Fibroblast of the aortic adventitia (primary cell): ENCODE results near the gene RAPGEF2. TPM values are rescaled to one million over a fixed set of nuclear protein-coding genes. Genes with fewer than 3 reads are reported as not detected.
A peak's percentile ranks its signal among the peaks of the same experiment; 100 is the strongest.

Experiments
- DNase-seq: peaks from one replicate; pipeline ENCODE4 v3.0.0-alpha.2; 2010; ENCODE audit warnings: low read depth
- H3K4me3 ChIP-seq: 2 replicates; pipeline ENCODE4 v1.5.1; 2011; ENCODE audit warnings: low read depth, mild to moderate bottlenecking, control low read depth, low read length, moderate library complexity
- total RNA-seq: library from RNA; depleted of rRNA; stranded (reverse); fragments of >200 nt; gene quantifications from 2 replicates; pipeline ENCODE4 v1.2.3, GENCODE V29; 2012; ENCODE audit warnings: low replicate concordance
- TF ChIP-seq, protein P1 (sequence below): IDR thresholded peaks from 2 replicates; pipeline ENCODE4 v1.5.1; 2011; ENCODE audit warnings: mild to moderate bottlenecking, low read length, control low read depth, inconsistent platforms; ENCODE audit not compliant: insufficient read depth

The RAPGEF2 gene
- total RNA-seq, 1 donor: 44.0 TPM

DNA sequence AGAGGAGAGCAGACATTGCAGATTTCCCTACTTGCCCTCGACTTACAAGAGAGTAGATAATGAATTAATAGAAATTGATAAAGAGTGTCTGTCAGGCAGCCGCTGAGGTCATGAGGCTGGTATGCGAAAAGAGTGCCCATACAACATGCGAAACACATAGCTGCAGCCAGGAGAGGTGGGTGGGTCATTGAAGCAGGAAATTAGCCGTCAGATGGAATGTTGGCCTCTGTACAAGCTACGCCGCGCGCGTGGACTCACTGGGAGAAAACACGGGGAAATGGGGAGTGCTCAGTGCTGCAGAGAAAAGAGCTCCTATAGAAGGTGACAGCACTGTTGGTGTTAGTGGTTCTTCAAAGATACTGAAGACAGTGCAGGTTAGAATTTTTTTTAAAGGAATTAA, 125.1 kb downstream of the RAPGEF2 start:
- H3K4me3 ChIP-seq: peak overlapping the region; percentile 37
- DNase-seq: peak; percentile 95
- TF ChIP-seq, protein P1, sequence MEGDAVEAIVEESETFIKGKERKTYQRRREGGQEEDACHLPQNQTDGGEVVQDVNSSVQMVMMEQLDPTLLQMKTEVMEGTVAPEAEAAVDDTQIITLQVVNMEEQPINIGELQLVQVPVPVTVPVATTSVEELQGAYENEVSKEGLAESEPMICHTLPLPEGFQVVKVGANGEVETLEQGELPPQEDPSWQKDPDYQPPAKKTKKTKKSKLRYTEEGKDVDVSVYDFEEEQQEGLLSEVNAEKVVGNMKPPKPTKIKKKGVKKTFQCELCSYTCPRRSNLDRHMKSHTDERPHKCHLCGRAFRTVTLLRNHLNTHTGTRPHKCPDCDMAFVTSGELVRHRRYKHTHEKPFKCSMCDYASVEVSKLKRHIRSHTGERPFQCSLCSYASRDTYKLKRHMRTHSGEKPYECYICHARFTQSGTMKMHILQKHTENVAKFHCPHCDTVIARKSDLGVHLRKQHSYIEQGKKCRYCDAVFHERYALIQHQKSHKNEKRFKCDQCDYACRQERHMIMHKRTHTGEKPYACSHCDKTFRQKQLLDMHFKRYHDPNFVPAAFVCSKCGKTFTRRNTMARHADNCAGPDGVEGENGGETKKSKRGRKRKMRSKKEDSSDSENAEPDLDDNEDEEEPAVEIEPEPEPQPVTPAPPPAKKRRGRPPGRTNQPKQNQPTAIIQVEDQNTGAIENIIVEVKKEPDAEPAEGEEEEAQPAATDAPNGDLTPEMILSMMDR: peak; percentile 58

DNA sequence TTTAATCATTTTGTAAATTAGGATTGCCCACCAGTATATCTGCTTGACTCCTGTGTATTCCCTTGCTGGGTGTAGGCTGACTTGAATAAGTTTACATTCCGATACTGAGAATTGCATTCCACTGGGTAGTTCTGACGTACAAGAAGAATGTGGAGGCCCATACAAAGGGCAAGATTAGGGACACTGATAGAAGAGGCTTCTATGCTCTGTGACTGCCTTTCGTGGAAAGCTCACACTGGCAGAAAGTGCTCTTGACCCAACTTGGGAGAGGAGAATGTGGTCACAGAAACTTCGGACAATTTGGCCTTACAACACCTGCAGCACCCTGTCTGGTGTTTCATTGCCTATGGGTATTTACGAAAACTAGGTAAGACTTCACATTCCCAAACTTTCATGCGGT, 126.3 kb downstream of the RAPGEF2 start:
- DNase-seq: peak; percentile 81
- H3K4me3 ChIP-seq: no peak overlapping the region
- TF ChIP-seq, protein P1: no peak

DNA sequence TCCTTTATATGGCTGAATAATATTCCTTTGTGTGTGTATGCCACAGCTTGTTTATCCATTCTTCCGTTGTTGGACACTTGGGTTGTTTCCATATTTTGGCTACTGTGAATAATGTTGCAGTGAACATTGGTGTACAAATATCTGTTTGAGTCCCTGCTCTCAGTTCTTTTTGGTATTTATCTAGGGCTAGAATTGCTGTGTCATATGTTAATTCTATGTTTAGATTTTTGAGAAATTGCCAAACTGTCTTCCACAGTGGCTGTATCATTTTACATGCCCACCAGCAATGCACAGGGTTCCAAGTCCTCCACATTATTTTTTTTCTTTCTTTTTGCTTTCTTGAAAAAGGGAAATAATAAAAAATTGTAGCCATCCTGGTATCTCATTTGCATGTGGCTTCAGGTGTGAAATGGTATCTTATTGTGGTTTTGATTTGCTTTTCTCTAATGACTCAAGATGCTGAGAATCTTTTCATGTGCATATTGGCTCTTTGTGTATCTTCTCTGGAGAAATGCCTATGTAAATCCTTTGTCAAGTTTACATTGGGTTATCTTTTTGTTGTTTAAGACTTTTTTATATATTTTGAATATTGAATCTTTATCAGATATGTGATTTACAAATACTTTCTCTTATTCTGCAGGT, 129.7 kb downstream of the RAPGEF2 start:
- H3K4me3 ChIP-seq: no peak overlapping the region
- DNase-seq: no peak
- TF ChIP-seq, protein P1: no peak

DNA sequence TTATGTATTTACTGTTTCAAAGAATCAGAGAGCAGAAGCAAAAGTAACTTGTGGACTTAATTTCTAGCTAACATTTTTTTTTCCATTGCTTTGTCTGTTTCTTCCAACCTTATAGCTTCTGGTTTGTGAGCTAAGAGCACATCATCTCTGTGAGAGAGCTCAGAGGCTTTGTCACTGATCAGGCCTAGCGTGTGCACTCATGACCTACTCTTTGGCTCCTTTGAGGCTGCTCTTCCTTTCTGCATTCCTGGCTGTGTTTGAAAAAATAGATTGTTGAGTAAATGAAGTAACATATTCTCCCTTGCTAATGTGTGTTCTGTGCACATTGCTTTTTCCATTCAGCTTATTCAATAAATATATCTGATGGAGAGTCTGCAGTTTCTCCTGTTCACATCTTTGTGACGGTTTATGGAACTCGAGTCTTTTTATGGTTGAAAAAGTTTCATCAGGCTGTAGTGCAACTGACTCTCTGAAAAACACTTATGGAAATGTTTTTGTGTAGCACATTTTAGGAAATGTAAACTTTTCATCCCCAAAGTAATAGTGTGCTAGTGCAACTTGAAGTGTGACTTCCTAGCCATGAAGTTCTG, 133.0 kb downstream of the RAPGEF2 start:
- no peak overlapping the region for H3K4me3 ChIP-seq

DNA sequence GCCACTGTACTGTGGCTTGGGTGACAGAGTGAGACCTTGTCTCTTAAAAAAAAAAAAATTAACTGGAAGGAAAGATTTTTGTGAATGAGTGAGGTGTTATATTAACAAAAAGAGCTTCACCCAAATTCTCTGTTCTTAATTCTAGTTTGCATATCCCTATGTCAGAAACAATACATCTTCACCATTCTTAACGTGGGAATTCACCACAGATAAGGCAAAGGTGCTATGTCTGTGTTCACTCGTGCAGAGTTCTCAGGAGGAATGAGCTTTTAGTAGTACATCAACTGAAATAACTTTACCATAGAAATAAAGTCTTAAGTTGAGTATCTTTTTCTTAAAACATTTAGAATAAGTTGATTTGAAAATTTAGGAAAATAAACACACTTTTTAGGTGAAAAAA, 135.1 kb downstream of the RAPGEF2 start:
- H3K4me3 ChIP-seq: no peak overlapping the region
- DNase-seq: no peak
- TF ChIP-seq, protein P1: no peak

More for the DNA sequence above, 133.0 kb downstream of the RAPGEF2 start:
- DNase-seq: peak; percentile 64
- TF ChIP-seq, protein P1: no peak

DNA sequence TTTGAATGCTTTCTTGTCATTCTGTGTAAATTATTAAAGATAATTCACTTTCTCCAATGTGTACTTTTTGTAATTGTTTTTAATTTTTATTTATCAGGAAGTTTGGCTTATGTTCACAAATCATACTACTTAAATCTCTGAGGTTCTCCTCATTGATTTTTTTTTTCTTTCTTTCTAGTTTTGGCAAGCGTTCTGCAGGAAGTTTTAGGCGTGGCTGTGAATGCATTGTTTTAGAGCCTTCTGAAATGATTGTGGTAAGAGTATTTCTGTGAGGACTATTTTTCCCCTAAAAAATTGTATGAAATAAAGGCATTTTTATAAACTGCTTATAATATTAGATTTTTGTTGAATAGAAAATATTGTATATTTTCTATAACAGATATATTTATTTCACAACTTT, 135.8 kb downstream of the RAPGEF2 start:
- H3K4me3 ChIP-seq: no peak overlapping the region
- DNase-seq: peak; percentile 74
- TF ChIP-seq, protein P1: no peak
